K562 (cell line): ENCODE data around the gene CCDC93. TPM values are rescaled to one million over a fixed set of nuclear protein-coding genes. Genes with fewer than 3 reads are reported as not detected.

Experiments
- ATAC-seq: fragments of 200-7000 bp; cut with Tn5 transposase; 3 replicates; pipeline ENCODE4 v1.9.1; 2020; ENCODE audit warnings: moderate library complexity
- BruUV-seq: library from RNA; stranded (reverse); fragments of 400-500 nt; replicated peaks from 2 replicates; lab custom pipeline; 2021; lab: Mats Ljungman, UMichigan
- CTCF ChIA-PET: fragments of 300-600 bp; formaldehyde crosslinking; extraction: SDS; loops from one replicate; lab custom pipeline; 2021; ENCODE audit warnings: low intra/inter-chr PET ratio; lab: Yijun Ruan, JAX
- POLR2A ChIA-PET: fragments of 300-600, 350-650 bp; sonication (Branson Sonifier 250); formaldehyde crosslinking; extraction: SDS; loops from one replicate; lab custom pipeline; 2021; ENCODE audit warnings: antibody characterized with exemption, inconsistent platforms; lab: Yijun Ruan, JAX
- DNase-seq, 4 experiments: peaks; one replicate each; pipeline versions ENCODE4 v3.0.0 to v3.0.0-alpha.2; 2011 to 2018; ENCODE audit warnings: low spot score in 3 of 4, mixed read lengths in 3 of 4; ENCODE audit errors: extremely low read depth in 1 of 4
- FAIRE-seq: peaks from 2 replicates; lab custom pipeline; 2011; peaks lifted over from hg19 to GRCh38; lab: Jason Lieb, UNC
- H2AFZ ChIP-seq: 2 replicates; pipeline ENCODE4 v1.6.0; 2011; ENCODE audit warnings: low read depth, low read length, control low read depth, inconsistent platforms
- H3K27ac ChIP-seq: fragments of 200-600 bp; 3 replicates; pipeline ENCODE4 v1.8.0; 2011; ENCODE audit warnings: low read depth, mild to moderate bottlenecking, control low read depth, inconsistent platforms, low read length, moderate library complexity, mixed read lengths; ENCODE audit errors: extremely low read depth
- H3K27me3 ChIP-seq, 2 experiments: fragments of 300-600 bp in 1 of 2; 2 replicates in 1 of 2; 3 replicates in 1 of 2; pipeline versions ENCODE4 v1.6.0 to v1.8.0; 2011; ENCODE audit warnings: inconsistent platforms in 2 of 2, low read length in 2 of 2, mild to moderate bottlenecking in 1 of 2, mixed read lengths in 1 of 2, moderate library complexity in 1 of 2; ENCODE audit not compliant: control insufficient read depth in 2 of 2, insufficient read depth in 2 of 2
- H3K36me3 ChIP-seq: fragments of 300-600 bp; 3 replicates; pipeline ENCODE4 v1.8.0; 2011; ENCODE audit warnings: mild to moderate bottlenecking, low read length, inconsistent platforms; ENCODE audit not compliant: control insufficient read depth, insufficient read depth
- H3K4me1 ChIP-seq, 2 experiments: fragments of 200-600 bp in 1 of 2; replicated peaks in 1 of 2; 2 replicates in 1 of 2; 3 replicates in 1 of 2; pipeline versions ENCODE4 v1.5.1 to v1.8.0; 2011; ENCODE audit warnings: inconsistent platforms in 2 of 2, low read length in 2 of 2, mild to moderate bottlenecking in 1 of 2, mixed read lengths in 1 of 2, moderate library complexity in 1 of 2; ENCODE audit not compliant: control insufficient read depth in 2 of 2, insufficient read depth in 2 of 2
- H3K4me2 ChIP-seq: 2 replicates; pipeline ENCODE4 v1.6.1; 2011; ENCODE audit warnings: low read length, control low read depth, inconsistent platforms, mixed read lengths; ENCODE audit not compliant: insufficient read depth
- H3K4me3 ChIP-seq: fragments of 200-600 bp; sonication (generic), shearing (Covaris generic); 2 replicates; pipeline ENCODE4 v1.5.1; 2016; ENCODE audit warnings: control low read depth, inconsistent platforms
- H3K79me2 ChIP-seq: fragments of 200-600 bp; 3 replicates; pipeline ENCODE4 v1.8.0; 2011; ENCODE audit warnings: low read length, inconsistent platforms; ENCODE audit not compliant: control insufficient read depth, insufficient read depth
- H3K9ac ChIP-seq, 2 experiments: 2 replicates each; pipeline versions ENCODE4 v1.6.0 to v1.6.1; 2011; ENCODE audit warnings: low read depth in 2 of 2, low read length in 2 of 2, control low read depth in 1 of 2, inconsistent platforms in 1 of 2, mild to moderate bottlenecking in 1 of 2, mixed read lengths in 1 of 2; ENCODE audit not compliant: insufficient read depth in 1 of 2
- H3K9me1 ChIP-seq: one replicate; pipeline ENCODE4 v1.6.0; 2011; ENCODE audit warnings: inconsistent platforms, mild to moderate bottlenecking, low read length, moderate library complexity; ENCODE audit not compliant: control insufficient read depth, insufficient read depth
- H3K9me3 ChIP-seq: replicated peaks from 2 replicates; pipeline ENCODE4 v1.5.1; 2011; ENCODE audit warnings: low read depth, low read length, inconsistent platforms; ENCODE audit not compliant: control insufficient read depth, insufficient read depth
- H4K20me1 ChIP-seq: replicated peaks from 2 replicates; pipeline ENCODE4 v1.6.1; 2011; ENCODE audit warnings: low read length, inconsistent platforms, mixed read lengths; ENCODE audit not compliant: control insufficient read depth, insufficient read depth
- MTA1 ChIP-seq: fragments of 450-650 bp; IDR thresholded peaks from 2 replicates; pipeline ENCODE4 v1.6.1; 2017; ENCODE audit warnings: borderline replicate concordance
- PYGO2 ChIP-seq: fragments of 450-650 bp; IDR thresholded peaks from 2 replicates; pipeline ENCODE4 v1.6.1; 2016; ENCODE audit warnings: mild to moderate bottlenecking, missing genetic modification characterization, moderate library complexity, missing compliant biosample characterization
- STAG1 ChIP-seq: sonication (generic); formaldehyde crosslinking; IDR thresholded peaks from 2 replicates; pipeline ENCODE4 v1.5.0; 2020; ENCODE audit warnings: missing genetic modification reagents, borderline replicate concordance
- WGBS: fragments of 100-300 bp; shearing (Covaris generic); methylation state at CpG from one replicate; pipeline ENCODE4 v1.1.6; 2016; ENCODE audit warnings: low coverage, mixed read lengths; ENCODE audit not compliant: insufficient coverage; ENCODE audit errors: missing lambda C conversion rate; 5-methylcytosine and 5-hydroxymethylcytosine counted together
- in situ Hi-C: fragments of 300-500 bp; cut with MboI; formaldehyde crosslinking; loops from 4 replicates; pipeline ENCODE4 v1.15.0; 2018; ENCODE audit warnings: inconsistent platforms, mixed read lengths
- intact Hi-C: fragments of 100-400 bp; cut with micrococcal nuclease; formaldehyde crosslinking; loops from 2 replicates; pipeline ENCODE4 v1.14.2; 2022
- polyA plus RNA-seq, 8 experiments: library from polyadenylated mRNA; depleted of rRNA in 4 of 8; stranded (reverse) in 5 of 8; unstranded in 3 of 8; fragments of >200 nt; fragmentation: Nextera tagmentation in 2 of 8; fragmentation: Illumina TruSeq in 1 of 8; extraction: Ambion mirVana in 2 of 8; extraction: Trizol in 1 of 8; gene quantifications; 2 replicates each; pipeline versions ENCODE4 v1.2.1 to v1.2.3, GENCODE V29; 2011 to 2014; ENCODE audit warnings: inconsistent platforms in 1 of 8, missing spikeins in 1 of 8
- total RNA-seq, 7 experiments: library from RNA; depleted of rRNA in 6 of 7; stranded (reverse); fragments of >200 nt in 6 of 7; fragmentation: Illumina TruSeq in 2 of 7; extraction: Trizol in 2 of 7; gene quantifications; 2 replicates each; pipeline versions ENCODE4 v1.2.1 to v1.2.3, GENCODE V29; 2011 to 2021; ENCODE audit warnings: low replicate concordance in 1 of 7
- TF ChIP-seq, protein P1 (sequence below): sonication (generic); formaldehyde crosslinking; IDR thresholded peaks from 2 replicates; pipeline ENCODE4 v1.8.0; 2022; ENCODE audit warnings: mild to moderate bottlenecking, missing genetic modification reagents
- TF ChIP-seq, protein P2 (sequence below): sonication (generic); formaldehyde crosslinking; IDR thresholded peaks from 2 replicates; pipeline ENCODE4 v1.8.0; 2022; ENCODE audit warnings: mild to moderate bottlenecking, low read depth, missing genetic modification reagents

CCDC93 gene
- total and polyA plus RNA-seq, 9 of the 15 experiments (the other 6 are each of a cell fraction or from before 2014, with no cell fraction given): 3.3 to 19.3 (median 12.4) TPM

DNA sequence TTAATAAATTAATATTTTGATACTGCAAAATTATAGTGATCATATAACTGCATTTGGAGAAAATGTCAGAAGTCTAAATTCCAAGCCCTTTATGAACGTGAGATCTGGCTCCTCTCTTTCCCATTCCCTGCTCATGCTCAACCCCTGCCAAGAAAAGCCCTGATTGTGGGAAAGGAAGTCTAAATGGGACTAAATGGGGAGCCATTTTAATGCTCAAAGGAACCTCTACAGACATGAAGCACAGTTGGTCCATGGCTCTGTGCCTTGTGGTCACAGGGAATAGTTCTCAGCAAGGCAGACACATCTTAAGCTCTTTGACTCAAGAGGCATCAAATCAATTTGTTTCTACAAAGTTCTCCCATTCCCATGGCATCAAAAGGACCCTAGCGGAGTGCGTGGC lies 45.1 kb upstream of the CCDC93 start (continued):
- TF ChIP-seq, protein P1, sequence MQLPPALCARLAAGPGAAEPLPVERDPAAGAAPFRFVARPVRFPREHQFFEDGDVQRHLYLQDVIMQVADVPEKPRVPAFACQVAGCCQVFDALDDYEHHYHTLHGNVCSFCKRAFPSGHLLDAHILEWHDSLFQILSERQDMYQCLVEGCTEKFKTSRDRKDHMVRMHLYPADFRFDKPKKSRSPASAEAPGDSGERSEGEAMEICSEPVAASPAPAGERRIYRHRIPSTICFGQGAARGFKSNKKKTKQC (CRISPR knock-in tag): no peak

DNA sequence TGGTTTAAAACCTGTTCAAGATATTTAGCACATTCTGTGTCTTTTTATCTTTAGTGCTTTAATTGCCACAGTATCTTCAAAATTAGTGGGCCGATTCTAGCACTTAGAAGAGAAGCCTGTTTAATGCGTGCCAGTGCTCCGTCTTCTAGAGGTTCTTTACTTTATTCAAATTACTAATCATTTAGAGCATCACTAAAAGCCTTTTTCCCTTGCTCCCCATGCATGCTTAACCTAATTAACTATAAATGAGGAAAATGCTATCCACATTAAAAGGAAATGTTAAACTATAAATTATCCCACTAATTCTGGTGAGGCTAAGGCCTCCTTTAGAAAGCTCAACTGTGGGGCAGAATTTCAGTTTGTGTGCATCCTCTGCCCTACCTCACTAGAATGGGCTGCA lies 42.9 kb upstream of the CCDC93 start:
- Histone ChIP-seq H3K27ac (no peak overlapping the region), H3K9me3 (no peaks in the 10 kb centered on the region), H3K9ac (no peak overlapping the region), H3K4me3 (no peak overlapping the region), H3K4me1 (no peaks in the 10 kb centered on the region)
- ATAC-seq: no peak
- POLR2A ChIA-PET: interaction anchor here (0.6 to 0.9 kb wide), 2 partner anchors 10 to 256 kb away, joined by 3 to 5 read pairs; no protein-coding TSS in a partner anchor
- BruUV-seq: no TSS peak
- no peak for FAIRE-seq
- WGBS: 0% methylated on average over 3 of the region's 3 CpGs
- TF ChIP-seq, protein P2, sequence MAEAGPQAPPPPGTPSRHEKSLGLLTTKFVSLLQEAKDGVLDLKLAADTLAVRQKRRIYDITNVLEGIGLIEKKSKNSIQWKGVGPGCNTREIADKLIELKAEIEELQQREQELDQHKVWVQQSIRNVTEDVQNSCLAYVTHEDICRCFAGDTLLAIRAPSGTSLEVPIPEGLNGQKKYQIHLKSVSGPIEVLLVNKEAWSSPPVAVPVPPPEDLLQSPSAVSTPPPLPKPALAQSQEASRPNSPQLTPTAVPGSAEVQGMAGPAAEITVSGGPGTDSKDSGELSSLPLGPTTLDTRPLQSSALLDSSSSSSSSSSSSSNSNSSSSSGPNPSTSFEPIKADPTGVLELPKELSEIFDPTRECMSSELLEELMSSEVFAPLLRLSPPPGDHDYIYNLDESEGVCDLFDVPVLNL (CRISPR knock-in tag): no peak
- TF ChIP-seq PYGO2 (tag) (no peak), STAG1 (CRISPR knock-in tag) (no peak), MTA1 (no peak)
- TF ChIP-seq, all 486 proteins: peak for 0
- Histone ChIP-seq H3K9me1 (no peaks in the 10 kb centered on the region), H3K27me3 (peaks cover 4 to 16% of the 10 kb centered on the region in 2 experiments), H3K79me2 (no peaks in the 10 kb centered on the region), H3K4me2 (no peak overlapping the region), H3K36me3 (no peaks in the 10 kb centered on the region), H2AFZ (no peak overlapping the region), H4K20me1 (no peaks in the 10 kb centered on the region)
- intact Hi-C loops (no loop called here), in situ Hi-C loops (loop anchor here (10.0 kb wide), 1 partner anchor 148 kb away; no protein-coding TSS in a partner anchor)
- CTCF ChIA-PET: no interaction called here
- DNase-seq: no peak
